GM19372 (cell line): ENCODE measurements around the gene ARHGAP15.

Experiments
- ATAC-seq: cut with Tn5 transposase; IDR thresholded peaks from one replicate; pipeline ENCODE4 v1.9.1; 2021; ENCODE audit warnings: mild to moderate bottlenecking, low read depth, moderate library complexity; ENCODE audit not compliant: unreplicated experiment

The ARHGAP15 gene

DNA sequence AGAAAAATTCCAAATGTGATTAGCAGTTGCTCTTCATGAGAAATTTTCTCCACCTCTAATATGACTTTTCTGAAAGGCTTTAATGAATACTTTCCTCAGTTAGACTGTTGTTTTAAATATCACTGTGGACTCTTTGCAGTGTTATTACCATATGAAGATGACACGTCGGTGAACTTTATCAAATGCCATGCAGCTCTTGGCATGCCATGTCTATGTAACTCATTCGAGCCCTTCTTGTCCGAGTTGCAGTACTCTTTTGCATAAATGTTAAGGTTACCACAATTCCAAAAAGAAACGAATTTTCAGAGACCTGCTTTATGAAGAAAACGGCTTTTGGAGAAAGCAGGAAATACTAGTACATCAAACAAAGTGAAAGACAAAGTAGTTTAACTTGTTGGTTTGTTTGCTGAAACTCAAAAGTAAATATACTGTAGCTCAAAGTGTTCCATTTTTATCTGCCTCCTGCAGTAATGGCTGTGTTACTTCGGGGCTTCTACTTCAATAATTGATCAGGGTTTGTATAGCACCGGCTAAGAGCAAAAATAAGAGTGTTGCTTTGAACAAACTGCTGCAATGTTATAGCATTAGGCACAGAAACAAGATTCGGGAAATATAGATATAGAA lies 204.1 kb downstream of the ARHGAP15 start:
- ATAC-seq = no peak

DNA sequence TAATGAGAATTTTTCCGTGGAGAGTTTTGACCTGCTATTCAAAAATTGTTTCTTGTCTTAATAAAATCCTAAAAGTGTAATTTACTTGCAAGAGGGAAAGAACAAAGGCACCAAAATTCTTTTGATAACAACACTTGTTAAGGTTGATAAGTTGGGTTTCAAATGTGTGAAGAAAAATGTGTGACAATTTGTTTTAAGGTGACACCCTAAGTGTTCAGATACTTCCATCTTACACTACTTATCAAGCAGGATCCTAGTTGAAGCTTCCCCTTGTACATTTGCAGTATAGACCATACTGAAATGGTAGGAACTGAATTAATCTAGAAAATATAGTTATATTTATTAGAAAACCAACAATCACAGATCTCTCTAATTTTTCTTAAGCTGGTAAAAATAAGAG lies 204.6 kb downstream of the ARHGAP15 start:
- ATAC-seq = no peak

DNA sequence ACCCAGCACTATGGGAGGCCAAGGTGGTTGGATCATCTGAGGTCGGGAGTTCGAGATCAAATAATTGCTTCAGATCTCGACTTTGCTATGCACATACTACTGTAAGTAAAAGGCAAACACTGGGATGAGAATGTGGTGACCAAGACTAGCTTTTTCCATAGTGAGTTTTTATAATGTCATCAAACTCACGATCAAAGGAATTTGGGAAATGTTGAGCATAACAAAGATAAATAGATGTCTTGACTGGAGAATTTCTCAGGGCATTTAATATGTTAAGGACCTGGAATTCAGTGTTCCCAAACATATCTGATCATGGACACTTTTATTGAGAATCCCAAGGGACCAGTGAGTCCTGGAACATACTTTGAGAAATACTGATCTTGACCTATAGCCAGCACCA lies 205.6 kb downstream of the ARHGAP15 start:
- no peak for ATAC-seq

DNA sequence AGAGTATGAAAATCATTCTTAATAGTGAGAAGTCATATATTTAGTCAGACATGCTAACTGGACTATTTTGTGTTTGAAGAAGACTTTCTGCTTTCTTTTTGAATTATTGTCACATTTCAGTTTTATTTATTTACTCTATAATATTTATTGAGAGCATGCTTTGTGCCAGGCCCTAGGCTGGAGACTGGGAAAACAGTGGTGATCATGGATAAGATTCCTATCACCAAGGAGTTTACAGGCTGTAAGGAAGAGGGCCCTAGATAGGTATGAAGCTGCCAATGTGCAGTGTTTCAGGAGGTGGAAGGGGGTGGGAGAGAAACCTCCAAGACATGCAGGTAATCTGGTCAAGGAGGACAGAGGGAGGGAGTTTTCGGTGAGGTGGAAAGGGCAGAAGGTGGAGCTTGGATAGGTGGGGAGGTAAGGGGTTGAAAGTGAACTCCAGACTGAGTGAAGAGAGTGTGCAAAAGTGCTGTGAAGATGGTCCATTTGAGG lies 207.5 kb downstream of the ARHGAP15 start:
- no peak for ATAC-seq

DNA sequence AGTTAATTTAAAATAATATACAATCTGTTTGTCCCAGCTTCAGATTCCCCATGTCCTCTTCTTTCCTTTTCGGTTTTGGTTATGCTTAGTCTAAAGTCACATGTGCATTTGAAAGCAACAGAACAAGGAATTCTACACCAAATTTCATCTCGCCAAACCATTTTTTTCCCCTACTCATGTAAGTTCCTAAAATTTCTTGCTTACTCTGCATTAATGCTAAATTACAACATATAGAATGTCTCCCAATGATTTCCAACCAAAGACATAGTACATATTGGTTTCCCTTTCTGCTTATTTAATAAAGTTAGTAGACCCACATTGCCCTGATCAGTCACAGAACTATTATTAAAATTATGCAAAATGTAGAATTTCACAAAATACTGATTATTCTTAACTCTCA lies 212.3 kb downstream of the ARHGAP15 start:
- no peak for ATAC-seq

DNA sequence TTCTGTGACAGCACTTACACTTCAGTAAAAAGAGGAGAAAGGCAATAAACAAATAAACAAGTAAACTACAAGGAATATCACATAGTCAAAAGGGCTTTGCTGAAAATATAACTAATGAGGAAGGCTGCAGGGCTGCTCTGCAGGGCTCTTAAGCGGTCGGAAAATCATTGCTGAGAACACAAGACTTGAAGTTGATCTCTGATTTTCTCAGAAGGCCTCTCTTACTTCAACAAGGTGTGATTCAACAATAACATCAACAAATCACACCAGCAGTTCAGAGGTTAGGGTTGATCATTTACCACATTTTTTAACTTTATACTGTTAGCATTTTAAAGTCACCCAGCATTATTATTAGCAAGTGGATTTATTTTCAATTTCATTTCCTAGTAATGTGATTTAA lies 215.6 kb downstream of the ARHGAP15 start:
- no peak for ATAC-seq

DNA sequence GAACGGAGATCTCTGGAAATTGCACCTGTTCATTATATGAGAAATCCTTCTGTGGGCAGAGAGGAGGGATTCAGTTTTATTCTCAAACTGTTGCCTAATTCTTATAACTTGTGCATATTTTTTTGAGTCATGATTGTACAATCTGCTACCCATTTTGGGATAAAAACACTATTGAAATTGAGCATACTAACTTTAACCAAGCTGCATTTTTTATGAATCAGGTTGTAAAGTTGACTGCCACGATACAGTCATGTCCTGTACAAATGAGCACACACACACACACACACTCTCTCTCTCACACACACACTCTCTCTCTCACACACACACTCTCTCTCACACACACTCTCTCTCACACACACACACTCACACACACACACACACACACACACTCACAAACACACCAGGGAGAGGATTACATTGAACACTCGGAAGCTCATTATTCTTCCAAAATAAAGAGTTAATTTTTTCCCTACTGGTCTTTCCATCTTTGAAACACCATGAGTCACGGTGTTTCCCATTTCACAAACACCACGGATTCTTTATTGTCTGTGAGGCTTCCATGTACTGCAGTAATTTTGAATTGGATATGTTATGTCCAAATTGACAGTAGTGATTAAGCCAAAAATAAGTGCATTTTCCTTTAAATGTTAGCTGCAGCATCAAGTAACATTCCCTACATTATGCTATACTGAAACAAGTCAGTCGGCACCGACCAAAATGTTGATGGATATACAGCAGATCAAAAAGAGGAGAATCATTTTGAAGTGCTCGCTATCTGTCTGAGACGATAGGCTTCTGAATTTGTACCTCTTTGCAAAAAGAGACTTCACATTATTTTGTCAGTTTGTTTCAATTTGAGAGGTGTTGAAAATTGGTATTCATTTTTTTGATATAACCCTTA lies 216.9 kb downstream of the ARHGAP15 start:
- no peak for ATAC-seq

DNA sequence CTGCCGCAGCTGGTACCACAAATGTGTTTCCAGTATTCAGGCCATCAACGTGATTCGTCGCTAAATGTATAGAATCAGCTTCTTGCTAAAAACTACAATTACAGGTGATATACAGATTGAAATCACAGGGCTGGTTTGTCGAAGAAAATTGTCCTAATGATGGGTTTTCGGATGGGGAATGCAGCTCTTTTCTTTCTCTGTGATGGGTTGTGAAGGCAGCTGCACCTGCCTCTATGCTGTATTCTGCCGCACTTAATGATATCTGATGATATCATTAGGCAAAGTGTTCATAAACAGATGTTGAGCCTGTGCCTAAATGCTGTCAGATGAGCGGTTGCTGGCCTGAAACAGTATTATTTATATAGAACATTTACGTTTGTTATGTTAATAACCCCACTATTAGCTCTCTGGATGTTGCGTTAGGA lies 218.1 kb downstream of the ARHGAP15 start:
- ATAC-seq = no peak

DNA sequence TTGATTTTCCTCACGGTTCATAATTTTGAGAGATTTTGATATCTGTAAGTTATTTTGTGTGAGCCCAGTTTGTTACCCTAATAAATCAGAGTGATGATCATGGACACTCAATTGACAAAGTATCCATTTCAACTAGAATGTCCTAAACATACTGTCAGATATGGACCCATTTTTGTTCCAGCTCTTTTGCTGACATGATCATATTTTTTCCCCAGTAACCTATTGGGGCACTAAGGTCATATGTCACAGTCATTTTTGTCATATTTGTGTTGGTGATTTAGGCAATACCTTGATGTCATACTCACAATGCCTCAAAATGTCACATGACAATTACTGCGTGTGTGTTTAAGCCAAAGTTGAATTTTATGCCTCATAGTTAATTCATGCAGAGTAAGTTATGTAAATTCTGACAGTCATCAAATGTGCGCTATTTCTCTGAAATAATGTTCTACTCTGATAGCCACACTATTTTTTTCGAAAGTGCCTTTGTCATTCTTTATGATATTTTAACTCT lies 218.7 kb downstream of the ARHGAP15 start:
- no peak for ATAC-seq

DNA sequence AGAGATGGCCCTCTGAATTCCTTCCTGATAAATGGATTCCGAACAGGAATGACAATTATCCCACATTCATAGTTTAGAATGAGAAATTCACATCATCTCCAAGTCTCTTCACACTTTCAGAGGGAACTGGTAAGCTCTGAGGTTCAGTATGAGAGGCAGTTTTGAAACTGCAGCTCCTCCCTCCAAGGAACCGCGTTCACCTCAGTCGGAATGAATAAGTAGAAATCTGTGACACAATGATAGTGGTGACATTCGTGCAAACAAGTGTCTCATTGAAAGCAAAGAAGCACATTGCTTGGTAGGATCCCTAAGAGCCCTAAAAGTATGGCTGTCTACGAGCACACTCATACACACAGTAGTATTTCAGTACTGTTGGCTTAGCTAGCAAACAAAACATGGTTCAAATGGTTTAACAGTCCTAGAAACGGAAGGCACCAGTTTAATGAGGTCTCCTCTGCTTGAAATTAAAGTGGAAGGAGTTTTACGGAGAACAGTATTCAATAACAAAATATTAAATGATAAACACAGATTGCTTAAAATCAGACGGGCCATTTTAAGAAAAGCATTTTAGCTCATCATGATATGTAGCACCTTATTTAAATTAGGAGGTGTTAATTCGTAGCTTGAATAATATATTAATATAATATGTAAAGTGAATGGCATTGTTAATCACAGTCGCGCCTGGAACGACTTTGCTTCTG lies 225.0 kb downstream of the ARHGAP15 start:
- ATAC-seq = no peak

DNA sequence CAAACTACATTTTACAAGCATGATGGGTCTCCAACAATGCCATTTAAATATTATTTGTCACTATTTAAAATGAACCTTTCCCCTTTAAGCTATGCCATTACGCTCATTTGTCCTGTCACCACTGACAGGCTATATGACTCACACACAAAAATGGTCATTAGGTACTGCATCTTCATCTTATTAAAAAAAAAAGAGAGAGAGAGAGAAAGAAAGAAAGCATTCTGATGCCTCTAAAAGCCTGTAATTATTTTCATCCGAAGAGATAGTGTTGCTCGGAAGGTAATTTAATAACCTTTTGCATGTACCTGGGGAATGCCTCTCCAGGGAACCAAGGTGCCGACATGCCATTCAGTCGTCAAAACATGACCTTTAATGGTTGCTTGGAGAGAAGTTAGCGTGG lies 226.7 kb downstream of the ARHGAP15 start:
- ATAC-seq = no peak

DNA sequence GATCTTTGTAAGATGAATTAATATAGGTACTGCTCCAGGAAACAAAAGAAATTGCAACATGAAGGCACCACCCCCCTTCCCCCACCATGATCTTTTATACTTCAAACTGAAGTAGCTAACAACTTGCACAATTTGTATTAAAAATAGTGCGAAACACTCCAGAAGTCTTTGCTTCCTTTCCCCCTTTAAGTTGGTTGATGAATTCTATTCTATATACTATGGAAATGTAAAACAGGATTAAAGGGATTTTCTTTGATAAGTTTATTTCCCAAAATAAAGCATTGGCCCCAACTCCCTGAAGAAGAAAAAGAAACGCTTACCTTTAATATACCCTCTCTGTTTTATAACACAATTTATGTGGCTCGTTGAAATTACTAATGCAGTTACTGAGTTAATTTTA lies 227.1 kb downstream of the ARHGAP15 start:
- no peak for ATAC-seq

DNA sequence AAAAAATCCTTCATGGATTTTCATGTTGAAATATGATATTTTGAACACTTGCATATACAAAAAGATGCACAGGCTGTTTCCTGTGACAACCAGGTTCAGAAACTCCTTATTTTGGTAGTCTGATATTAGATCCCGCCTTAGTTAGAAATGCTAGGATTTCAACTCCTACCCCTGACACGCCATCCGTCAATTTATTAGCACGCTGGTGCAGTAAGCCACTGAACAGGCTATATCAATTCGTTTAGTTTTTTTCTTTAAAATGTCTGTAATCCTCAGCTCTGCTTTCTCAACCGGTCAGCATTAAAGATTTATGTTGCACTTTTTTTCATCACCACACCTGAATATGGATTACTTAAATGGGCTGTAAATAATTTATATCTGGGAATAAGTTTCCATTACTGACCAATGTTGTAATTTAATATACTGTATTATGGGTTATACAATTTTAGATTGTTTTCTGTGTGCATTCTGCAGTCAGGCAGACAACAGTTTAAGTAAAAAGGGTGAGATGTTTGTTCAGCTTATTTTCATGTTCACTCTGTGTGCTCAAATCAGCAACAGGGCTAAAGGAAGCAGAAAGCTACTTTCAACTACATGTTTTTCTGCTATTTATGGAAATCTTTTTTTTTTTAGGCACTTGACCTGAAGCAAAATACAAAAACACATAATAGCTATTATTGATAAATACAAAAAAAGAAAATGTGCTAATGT lies 227.7 kb downstream of the ARHGAP15 start:
- no peak for ATAC-seq

DNA sequence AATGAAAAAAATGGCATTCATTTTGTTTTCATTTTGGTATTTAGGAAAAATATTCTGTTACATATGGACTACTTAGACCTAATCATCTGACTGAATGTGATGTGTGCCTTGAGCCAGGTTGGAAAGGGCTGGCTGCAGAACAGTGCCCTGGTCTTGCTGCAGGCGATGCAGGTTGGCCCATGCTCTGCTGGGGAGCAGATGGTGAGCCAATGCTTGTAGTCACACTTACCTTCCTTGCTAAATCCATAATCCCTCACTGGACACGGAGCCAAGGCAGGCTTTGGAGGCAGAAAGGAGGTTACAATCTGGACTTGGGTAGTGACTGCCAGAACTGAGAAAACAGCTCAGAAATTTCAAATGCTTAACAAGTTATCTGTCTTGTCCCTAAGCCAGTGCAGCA lies 228.7 kb downstream of the ARHGAP15 start:
- no peak for ATAC-seq

DNA sequence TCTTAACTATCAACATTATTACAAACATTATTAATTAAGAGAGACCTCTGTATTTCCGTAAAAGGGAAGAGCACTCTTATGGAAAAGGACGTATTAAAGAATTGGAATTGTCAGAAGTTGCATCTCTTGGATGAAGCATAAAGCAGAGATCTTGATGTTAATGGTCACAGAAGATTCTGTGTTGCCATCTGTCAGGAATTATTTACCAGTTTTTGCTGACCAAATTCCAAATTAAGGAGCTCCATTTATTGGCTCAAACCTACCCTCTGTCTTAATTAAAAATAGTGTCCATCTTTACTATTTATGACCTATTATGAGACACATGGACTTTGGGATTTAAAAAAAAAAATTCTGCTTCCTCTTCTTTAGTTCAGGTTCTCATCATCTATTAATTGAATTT lies 232.1 kb downstream of the ARHGAP15 start:
- ATAC-seq = no peak

DNA sequence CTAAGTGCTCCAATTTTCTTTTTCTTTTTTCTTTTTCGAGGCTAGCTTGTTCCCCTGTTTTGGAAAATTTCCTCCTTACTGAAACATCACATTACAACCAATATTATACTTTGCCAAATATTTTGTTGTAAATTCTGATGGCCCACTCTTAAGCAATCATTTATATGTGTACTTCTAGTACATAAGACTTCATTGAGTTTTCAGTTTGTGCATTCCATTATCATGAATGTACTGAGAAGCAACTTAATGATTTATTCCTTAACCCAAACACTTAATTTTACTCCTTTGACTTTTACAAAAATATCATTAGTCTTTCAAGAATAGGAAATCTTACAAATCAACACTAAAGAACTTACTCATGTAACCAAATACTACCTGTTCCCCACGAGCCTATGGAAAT lies 242.4 kb downstream of the ARHGAP15 start:
- no peak for ATAC-seq

DNA sequence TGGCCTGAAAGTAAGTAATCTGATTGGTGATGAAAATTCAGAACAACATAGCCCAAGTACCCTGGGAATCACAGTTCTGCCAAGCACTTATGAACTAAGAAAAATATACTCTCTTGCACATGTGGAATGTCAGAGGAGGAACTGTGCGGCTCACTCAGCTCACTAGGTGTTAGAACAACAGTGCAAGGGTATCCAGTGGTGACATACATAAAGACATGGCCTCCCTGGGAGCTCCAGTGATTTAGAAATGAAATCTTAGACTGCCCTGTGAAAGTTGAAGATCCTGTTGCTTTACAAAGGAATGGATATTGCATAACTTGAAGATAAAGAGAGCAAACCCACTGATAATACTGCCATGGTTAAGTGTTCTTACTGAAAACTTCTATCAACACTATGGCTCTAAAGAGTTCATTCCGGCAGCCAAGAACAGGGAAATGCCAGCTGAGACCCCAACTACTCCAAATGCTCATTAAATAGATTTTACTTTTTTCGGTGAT lies 246.2 kb downstream of the ARHGAP15 start:
- ATAC-seq = no peak

DNA sequence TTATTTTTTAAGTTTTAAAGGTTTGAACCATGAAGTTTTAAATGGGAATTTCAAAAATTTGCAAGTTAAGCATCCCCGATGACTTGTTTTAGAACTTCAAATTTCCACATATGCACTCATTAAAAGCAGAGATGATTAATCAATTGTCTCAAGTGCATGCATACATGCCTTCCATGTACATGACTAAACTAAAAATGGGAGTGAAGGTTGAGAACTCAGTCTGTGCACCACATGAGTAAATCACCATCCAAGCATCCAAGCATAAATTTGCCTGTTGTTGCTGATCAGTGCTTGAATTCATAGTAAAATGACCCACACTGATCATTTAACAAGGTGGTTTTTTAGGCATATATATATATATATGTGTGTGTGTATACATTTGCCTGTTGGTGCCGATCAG lies 249.8 kb downstream of the ARHGAP15 start:
- ATAC-seq = no peak

DNA sequence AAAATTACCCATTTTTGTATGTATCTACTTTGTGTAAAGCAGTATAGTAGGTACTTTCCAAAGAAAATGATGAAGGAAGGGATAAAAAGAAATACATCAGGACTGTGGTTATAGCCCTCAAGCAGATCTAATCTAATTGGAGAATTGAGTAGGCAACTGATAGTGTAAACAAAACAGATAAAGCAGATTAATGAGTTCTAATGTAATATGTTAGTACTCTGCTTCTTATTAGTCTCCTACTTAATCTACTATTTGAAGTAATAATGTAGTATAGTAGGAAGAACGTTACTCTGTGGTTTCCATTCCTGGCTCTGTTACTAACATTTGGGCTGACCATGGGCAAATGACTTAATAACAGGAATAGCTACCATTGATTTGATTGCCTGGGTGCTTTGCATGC lies 250.7 kb downstream of the ARHGAP15 start:
- ATAC-seq = no peak

DNA sequence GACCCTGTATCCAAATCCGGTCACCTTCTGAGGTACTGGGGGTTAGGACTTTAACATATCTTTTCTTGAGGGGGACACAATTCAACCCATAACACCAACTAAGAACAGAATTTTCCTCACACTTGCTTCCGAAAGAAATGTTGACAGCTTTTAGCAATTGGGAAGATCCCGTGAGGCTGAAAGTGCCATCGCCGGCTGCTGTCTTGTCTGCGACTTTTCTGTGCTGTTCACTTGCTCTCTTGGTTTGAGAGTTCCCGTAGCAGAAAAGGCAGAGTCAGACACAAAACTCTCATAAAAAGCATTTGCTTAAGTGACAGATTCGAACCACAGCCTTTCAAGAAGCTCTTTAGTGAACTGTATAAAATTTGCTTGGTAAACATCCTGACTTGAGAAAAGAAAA lies 253.4 kb downstream of the ARHGAP15 start:
- no peak for ATAC-seq
